ENCODE data around the gene SUGT1.

The SUGT1 gene

DNA sequence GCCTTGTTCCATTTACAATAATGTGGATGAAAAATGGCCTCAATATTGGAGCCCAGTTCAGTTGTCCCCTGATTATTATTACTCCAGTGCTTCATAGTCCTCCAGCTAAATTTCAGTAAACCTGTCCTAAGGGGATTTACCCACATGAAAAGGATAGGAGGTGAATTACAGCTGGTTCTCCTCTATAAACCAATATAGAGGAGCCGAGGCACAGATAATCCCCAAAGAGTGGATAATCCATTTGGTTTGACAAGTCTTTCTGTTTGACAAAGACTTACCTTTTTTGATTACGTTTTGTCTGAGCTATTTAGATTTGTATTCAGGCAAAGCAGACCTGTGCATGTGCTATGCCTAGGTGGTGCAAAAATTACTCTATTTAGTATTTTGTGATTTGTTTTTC, 84.3 kb downstream of the SUGT1 start:
- no peak overlapping the region for H3K9ac ChIP-seq (ENCODE audit: low read depth, low read length)
- TF ChIP-seq EZH2 (IDR thresholded peaks at IDR 0.05; ENCODE audit: borderline replicate concordance, low read depth, low read length, severe bottlenecking): no peak
- TF ChIP-seq, protein P1, sequence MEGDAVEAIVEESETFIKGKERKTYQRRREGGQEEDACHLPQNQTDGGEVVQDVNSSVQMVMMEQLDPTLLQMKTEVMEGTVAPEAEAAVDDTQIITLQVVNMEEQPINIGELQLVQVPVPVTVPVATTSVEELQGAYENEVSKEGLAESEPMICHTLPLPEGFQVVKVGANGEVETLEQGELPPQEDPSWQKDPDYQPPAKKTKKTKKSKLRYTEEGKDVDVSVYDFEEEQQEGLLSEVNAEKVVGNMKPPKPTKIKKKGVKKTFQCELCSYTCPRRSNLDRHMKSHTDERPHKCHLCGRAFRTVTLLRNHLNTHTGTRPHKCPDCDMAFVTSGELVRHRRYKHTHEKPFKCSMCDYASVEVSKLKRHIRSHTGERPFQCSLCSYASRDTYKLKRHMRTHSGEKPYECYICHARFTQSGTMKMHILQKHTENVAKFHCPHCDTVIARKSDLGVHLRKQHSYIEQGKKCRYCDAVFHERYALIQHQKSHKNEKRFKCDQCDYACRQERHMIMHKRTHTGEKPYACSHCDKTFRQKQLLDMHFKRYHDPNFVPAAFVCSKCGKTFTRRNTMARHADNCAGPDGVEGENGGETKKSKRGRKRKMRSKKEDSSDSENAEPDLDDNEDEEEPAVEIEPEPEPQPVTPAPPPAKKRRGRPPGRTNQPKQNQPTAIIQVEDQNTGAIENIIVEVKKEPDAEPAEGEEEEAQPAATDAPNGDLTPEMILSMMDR (IDR thresholded peaks at IDR 0.05; ENCODE audit: borderline replicate concordance, extremely low read depth, low read length, poor library complexity, severe bottlenecking): no peak
- DNase-seq: no peak
- no peak overlapping the region for H3K4me2 ChIP-seq (ENCODE audit: insufficient read depth, low read length)
- no peaks in the 10 kb centered on the region for H3K27me3 ChIP-seq (ENCODE audit: insufficient read depth, low read length, poor library complexity)
- no peak overlapping the region for H3K4me3 ChIP-seq (ENCODE audit: low read depth in 1 of 2, low read length in 2 of 2)
- no peaks in the 10 kb centered on the region for H3K79me2 ChIP-seq (ENCODE audit: insufficient read depth, low read length)
- no peak overlapping the region for H3K27ac ChIP-seq (ENCODE audit: low read length)
- H4K20me1 ChIP-seq (ENCODE audit: insufficient read depth, low read length): no peaks in the 10 kb centered on the region
- H3K9me3 ChIP-seq (ENCODE audit: insufficient read depth, low read length, severe bottlenecking): no peaks in the 10 kb centered on the region
- H3K36me3 ChIP-seq (ENCODE audit: insufficient read depth, low read length): no peaks in the 10 kb centered on the region
- H2AFZ ChIP-seq (ENCODE audit: low read depth, low read length): no peak overlapping the region
- no peaks in the 10 kb centered on the region for H3K4me1 ChIP-seq (ENCODE audit: insufficient read depth, low read length)
- ATAC-seq (ENCODE audit: insufficient read depth, low read depth): no peak

DNA sequence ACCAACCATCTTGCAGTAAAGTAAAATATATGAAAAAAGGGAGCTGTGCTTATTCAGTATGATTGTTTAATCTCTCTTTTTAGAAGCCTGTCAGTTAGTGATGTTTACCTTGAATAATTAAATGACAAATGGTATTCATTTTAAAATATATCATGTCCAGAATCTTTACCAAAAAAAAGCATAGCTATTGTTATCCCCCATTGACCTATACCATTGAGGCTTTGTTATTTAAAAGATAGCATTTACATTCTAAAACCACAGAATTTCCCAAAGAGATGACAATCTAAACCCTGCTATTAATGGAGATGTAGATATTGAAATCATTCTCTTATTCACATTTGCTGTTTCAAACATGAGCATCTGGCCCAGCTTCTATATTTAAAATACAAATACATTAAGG, 84.8 kb downstream of the SUGT1 start:
- no peak overlapping the region for H3K27ac ChIP-seq (ENCODE audit: low read length)
- H3K4me3 ChIP-seq (ENCODE audit: low read depth in 1 of 2, low read length in 2 of 2): no peak overlapping the region

DNA sequence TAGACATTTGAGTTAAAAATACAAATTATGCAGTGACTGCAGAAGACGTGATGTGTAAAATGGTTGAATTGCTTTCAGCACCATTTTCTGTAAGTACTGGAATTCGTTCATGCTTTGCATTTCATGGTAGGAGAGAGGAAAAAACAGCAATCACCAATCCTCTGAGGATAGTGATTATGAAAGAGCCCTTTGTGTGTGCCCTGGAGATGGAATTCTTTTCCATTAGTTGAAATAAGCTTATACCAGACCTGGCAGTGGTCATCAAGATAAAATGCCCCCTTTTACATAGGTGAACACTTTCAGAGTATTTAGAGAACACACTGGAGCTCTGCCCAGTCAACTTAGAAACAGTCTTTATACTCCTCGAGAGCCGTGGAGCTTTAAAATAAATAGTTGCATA, 85.3 kb downstream of the SUGT1 start:
- Histone ChIP-seq H3K4me3 (ENCODE audit: low read depth in 1 of 2, low read length in 2 of 2) (no peak overlapping the region), H3K9me3 (ENCODE audit: insufficient read depth, low read length, severe bottlenecking) (no peaks in the 10 kb centered on the region), H4K20me1 (ENCODE audit: insufficient read depth, low read length) (no peaks in the 10 kb centered on the region), H3K27me3 (ENCODE audit: insufficient read depth, low read length, poor library complexity) (no peaks in the 10 kb centered on the region), H3K27ac (ENCODE audit: low read length) (no peak overlapping the region), H3K9ac (ENCODE audit: low read depth, low read length) (no peak overlapping the region), H3K79me2 (ENCODE audit: insufficient read depth, low read length) (no peaks in the 10 kb centered on the region), H2AFZ (ENCODE audit: low read depth, low read length) (no peak overlapping the region), H3K36me3 (ENCODE audit: insufficient read depth, low read length) (no peaks in the 10 kb centered on the region), H3K4me2 (ENCODE audit: insufficient read depth, low read length) (no peak overlapping the region), H3K4me1 (ENCODE audit: insufficient read depth, low read length) (no peaks in the 10 kb centered on the region)
- TF ChIP-seq, protein P1 (IDR thresholded peaks at IDR 0.05; ENCODE audit: borderline replicate concordance, extremely low read depth, low read length, poor library complexity, severe bottlenecking): no peak
- TF ChIP-seq EZH2 (IDR thresholded peaks at IDR 0.05; ENCODE audit: borderline replicate concordance, low read depth, low read length, severe bottlenecking): no peak
- ATAC-seq (ENCODE audit: insufficient read depth, low read depth): no peak
- no peak for DNase-seq

More for the DNA sequence above, 84.8 kb downstream of the SUGT1 start:
- DNase-seq: no peak
- Histone ChIP-seq H3K27me3 (ENCODE audit: insufficient read depth, low read length, poor library complexity) (no peaks in the 10 kb centered on the region), H3K9ac (ENCODE audit: low read depth, low read length) (no peak overlapping the region), H4K20me1 (ENCODE audit: insufficient read depth, low read length) (no peaks in the 10 kb centered on the region), H3K79me2 (ENCODE audit: insufficient read depth, low read length) (no peaks in the 10 kb centered on the region), H2AFZ (ENCODE audit: low read depth, low read length) (no peak overlapping the region), H3K36me3 (ENCODE audit: insufficient read depth, low read length) (no peaks in the 10 kb centered on the region), H3K9me3 (ENCODE audit: insufficient read depth, low read length, severe bottlenecking) (no peaks in the 10 kb centered on the region), H3K4me2 (ENCODE audit: insufficient read depth, low read length) (no peak overlapping the region), H3K4me1 (ENCODE audit: insufficient read depth, low read length) (no peaks in the 10 kb centered on the region)
- ATAC-seq (ENCODE audit: insufficient read depth, low read depth): no peak
- TF ChIP-seq EZH2 (IDR thresholded peaks at IDR 0.05; ENCODE audit: borderline replicate concordance, low read depth, low read length, severe bottlenecking): no peak
- TF ChIP-seq, protein P1 (IDR thresholded peaks at IDR 0.05; ENCODE audit: borderline replicate concordance, extremely low read depth, low read length, poor library complexity, severe bottlenecking): no peak

Data from DND-41 (cell line).